ENCODE measurements around the gene SETSIP.

GRCh38 chr1:92084651-92085050 is 9.4 kb upstream of the SETSIP start:
- no peak for TF ChIP-seq FOXA1 (IDR thresholded peaks at IDR 0.05)
- TF ChIP-seq RAD21 (IDR thresholded peaks at IDR 0.05): no peak
- TF ChIP-seq, protein P1, sequence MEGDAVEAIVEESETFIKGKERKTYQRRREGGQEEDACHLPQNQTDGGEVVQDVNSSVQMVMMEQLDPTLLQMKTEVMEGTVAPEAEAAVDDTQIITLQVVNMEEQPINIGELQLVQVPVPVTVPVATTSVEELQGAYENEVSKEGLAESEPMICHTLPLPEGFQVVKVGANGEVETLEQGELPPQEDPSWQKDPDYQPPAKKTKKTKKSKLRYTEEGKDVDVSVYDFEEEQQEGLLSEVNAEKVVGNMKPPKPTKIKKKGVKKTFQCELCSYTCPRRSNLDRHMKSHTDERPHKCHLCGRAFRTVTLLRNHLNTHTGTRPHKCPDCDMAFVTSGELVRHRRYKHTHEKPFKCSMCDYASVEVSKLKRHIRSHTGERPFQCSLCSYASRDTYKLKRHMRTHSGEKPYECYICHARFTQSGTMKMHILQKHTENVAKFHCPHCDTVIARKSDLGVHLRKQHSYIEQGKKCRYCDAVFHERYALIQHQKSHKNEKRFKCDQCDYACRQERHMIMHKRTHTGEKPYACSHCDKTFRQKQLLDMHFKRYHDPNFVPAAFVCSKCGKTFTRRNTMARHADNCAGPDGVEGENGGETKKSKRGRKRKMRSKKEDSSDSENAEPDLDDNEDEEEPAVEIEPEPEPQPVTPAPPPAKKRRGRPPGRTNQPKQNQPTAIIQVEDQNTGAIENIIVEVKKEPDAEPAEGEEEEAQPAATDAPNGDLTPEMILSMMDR (IDR thresholded peaks at IDR 0.05; ENCODE audit: low read depth, low read length, missing input control): no peak
- TF ChIP-seq ZBTB33 (IDR thresholded peaks at IDR 0.05): no peak
- no peak for TF ChIP-seq JUND (IDR thresholded peaks at IDR 0.05)
- TF ChIP-seq ATF3 (IDR thresholded peaks at IDR 0.05): no peak
- no peak for TF ChIP-seq TAF1 (conservative IDR thresholded peaks at IDR 0.05)
- no peak for TF ChIP-seq MAX (IDR thresholded peaks at IDR 0.05)
